ENCODE data around the gene PBX3. TPM values are rescaled to one million over a fixed set of nuclear protein-coding genes. Genes with fewer than 3 reads are reported as not detected.

The PBX3 gene
- total RNA-seq, 1 experiment from 2014 or later = 46.0 TPM

DNA sequence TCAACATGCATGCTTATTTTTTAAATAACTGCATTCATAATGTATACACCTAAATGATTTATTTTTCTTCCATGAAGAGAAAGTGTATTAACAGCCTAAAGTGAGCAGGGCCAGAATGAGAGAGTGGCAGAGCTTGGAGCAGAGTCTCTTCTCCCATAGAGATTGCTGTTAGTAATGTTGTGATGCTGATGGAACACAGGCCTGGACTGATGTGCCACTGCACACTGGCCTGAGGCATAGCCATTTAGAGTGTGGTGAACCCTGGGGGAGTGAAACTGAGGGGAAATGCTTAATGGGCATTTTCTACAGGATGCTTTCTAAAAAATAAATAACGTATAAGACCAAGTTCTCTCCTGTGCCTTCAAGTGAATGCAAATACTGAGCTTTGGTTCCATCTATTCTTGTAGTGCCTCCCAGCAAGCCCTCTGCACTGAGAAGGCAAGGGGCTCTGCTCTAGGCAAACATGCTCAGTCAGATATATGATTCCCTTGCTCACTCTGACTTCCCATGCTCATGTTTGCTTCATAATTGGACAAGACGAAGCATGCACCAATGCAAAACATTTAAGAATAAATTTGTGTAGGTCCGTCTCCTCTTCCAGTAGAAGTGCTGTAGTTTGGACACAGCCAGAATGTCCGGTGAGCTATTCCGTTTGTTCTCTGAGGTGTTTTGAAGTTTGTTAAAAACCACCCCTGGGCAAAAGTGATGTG, 185.7 kb downstream of the PBX3 start:
- no peak overlapping the region for H3K23ac ChIP-seq (ENCODE audit: insufficient read length, low read depth, low read length)
- H2BK5ac ChIP-seq (ENCODE audit: insufficient read length, low read length) = no peak overlapping the region
- H3K36me3 Mint-ChIP-seq (ENCODE audit: insufficient read depth in 1 of 3, low read depth in 3 of 3) = peaks cover 0 to 8% (median 4%) of the 10 kb centered on the region in 3 experiments; a peak in 4 of 7 replicates
- H2BK12ac ChIP-seq (ENCODE audit: insufficient read length, low read depth, low read length) = no peak overlapping the region
- no peak overlapping the region for H2AK5ac ChIP-seq (ENCODE audit: insufficient read length, low read length)
- no peak for DNase-seq
- H4K91ac ChIP-seq (ENCODE audit: insufficient read length, low read depth, low read length) = no peak overlapping the region
- H3K23me2 ChIP-seq (ENCODE audit: insufficient read length, low read depth, low read length, poor library complexity, severe bottlenecking) = no peaks in the 10 kb centered on the region
- TF ChIP-seq, protein P1, sequence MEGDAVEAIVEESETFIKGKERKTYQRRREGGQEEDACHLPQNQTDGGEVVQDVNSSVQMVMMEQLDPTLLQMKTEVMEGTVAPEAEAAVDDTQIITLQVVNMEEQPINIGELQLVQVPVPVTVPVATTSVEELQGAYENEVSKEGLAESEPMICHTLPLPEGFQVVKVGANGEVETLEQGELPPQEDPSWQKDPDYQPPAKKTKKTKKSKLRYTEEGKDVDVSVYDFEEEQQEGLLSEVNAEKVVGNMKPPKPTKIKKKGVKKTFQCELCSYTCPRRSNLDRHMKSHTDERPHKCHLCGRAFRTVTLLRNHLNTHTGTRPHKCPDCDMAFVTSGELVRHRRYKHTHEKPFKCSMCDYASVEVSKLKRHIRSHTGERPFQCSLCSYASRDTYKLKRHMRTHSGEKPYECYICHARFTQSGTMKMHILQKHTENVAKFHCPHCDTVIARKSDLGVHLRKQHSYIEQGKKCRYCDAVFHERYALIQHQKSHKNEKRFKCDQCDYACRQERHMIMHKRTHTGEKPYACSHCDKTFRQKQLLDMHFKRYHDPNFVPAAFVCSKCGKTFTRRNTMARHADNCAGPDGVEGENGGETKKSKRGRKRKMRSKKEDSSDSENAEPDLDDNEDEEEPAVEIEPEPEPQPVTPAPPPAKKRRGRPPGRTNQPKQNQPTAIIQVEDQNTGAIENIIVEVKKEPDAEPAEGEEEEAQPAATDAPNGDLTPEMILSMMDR (conservative IDR thresholded peaks at IDR 0.05) = no peak
- H4K20me1 ChIP-seq (ENCODE audit: control insufficient read depth, insufficient read depth, insufficient read length) = no peaks in the 10 kb centered on the region
- no peak overlapping the region for H3K18ac ChIP-seq (ENCODE audit: insufficient read length, low read depth, low read length)
- no peak overlapping the region for H2BK120ac ChIP-seq (ENCODE audit: low read depth, low read length, poor library complexity, severe bottlenecking)
- peaks cover 2% of the 10 kb centered on the region; the same call in 1 of the 2 replicates for H3K4me1 ChIP-seq (ENCODE audit: insufficient read depth, low read length)
- H4K5ac ChIP-seq (ENCODE audit: insufficient read length, low read depth, low read length) = no peak overlapping the region
- H3K27me3 Mint-ChIP-seq (ENCODE audit: low read depth) = no peaks in the 10 kb centered on the region
- no peak overlapping the region for H3T11ph ChIP-seq (ENCODE audit: low read length)
- no peak overlapping the region for H3K14ac ChIP-seq (ENCODE audit: insufficient read depth, low read length)
- no peaks in the 10 kb centered on the region for H3K79me1 ChIP-seq (ENCODE audit: insufficient read depth, low read depth, low read length, poor library complexity, severe bottlenecking)
- H3K27ac Mint-ChIP-seq = no peak overlapping the region
- H2BK15ac ChIP-seq (ENCODE audit: low read depth, low read length) = no peak overlapping the region
- no peak overlapping the region for H2AFZ ChIP-seq (ENCODE audit: low read length)
- H3K9me3 Mint-ChIP-seq = no peaks in the 10 kb centered on the region
- H3K9ac ChIP-seq (ENCODE audit: extremely low read depth, insufficient read length, low read length) = no peak overlapping the region
- no peaks in the 10 kb centered on the region for H3K9me3 ChIP-seq (ENCODE audit: control insufficient read depth, low read depth, low read length)
- H4K8ac ChIP-seq (replicated peaks; ENCODE audit: insufficient read length, low read depth, low read length) = no peak overlapping the region
- H3K27me3 ChIP-seq (ENCODE audit: insufficient read depth, low read length) = no peaks in the 10 kb centered on the region
- H3K4me2 ChIP-seq (ENCODE audit: insufficient read depth, insufficient read length, low read length) = no peak overlapping the region
- H3K56ac ChIP-seq (ENCODE audit: insufficient read length, low read depth, low read length) = no peak overlapping the region
- no peak overlapping the region for H3K27ac ChIP-seq (ENCODE audit: insufficient read length, low read depth, low read length)
- no CpG with 5 or more reads among the region's 5 CpGs for WGBS (ENCODE audit: extremely low coverage, insufficient read length, low lambda C conversion rate)
- no peaks in the 10 kb centered on the region for H3K79me2 ChIP-seq (ENCODE audit: insufficient read depth, low read length)
- H3K4me3 Mint-ChIP-seq = no peak overlapping the region
- peaks cover 16 to 22% of the 10 kb centered on the region in 2 experiments for H3K4me1 Mint-ChIP-seq
- H3K4ac ChIP-seq (ENCODE audit: low read depth, low read length) = no peak overlapping the region
- H2BK20ac ChIP-seq (ENCODE audit: low read depth, low read length, poor library complexity, severe bottlenecking) = no peak overlapping the region
